Endothelial cell of umbilical vein (primary cell): ENCODE results near the gene ZG16B. TPM values are rescaled to one million over a fixed set of nuclear protein-coding genes. Genes with fewer than 3 reads are reported as not detected.

Experiments used
- BruUV-seq: library from RNA; stranded (reverse); fragments of 400-500 nt; replicated peaks from 2 replicates; lab custom pipeline; 2021; lab: Mats Ljungman, UMichigan
- CTCF ChIA-PET: fragments of 300-600, 350-600 bp; sonication (Branson Sonifier 250); formaldehyde crosslinking; loops from one replicate; lab custom pipeline; 2021; ENCODE audit warnings: antibody characterized with exemption, inconsistent platforms; lab: Charles Lee
- POLR2A ChIA-PET: fragments of 300-600, 350-600 bp; sonication (Branson Sonifier 250); formaldehyde crosslinking; loops from one replicate; lab custom pipeline; 2021; ENCODE audit warnings: antibody characterized with exemption, inconsistent platforms; lab: Charles Lee
- DNase-seq: peaks from one replicate; pipeline ENCODE4 v3.0.0-alpha.2; 2011; ENCODE audit warnings: low read depth, low spot score
- FAIRE-seq: peaks from 2 replicates; lab custom pipeline; 2011; peaks lifted over from hg19 to GRCh38; lab: Jason Lieb, UNC
- H2AFZ ChIP-seq: 2 replicates; pipeline ENCODE4 v1.6.0; 2012; ENCODE audit warnings: low read depth, low read length, control low read depth, inconsistent platforms
- H3K27ac ChIP-seq: 2 replicates; pipeline ENCODE4 v1.5.1; 2011; ENCODE audit warnings: low read depth, mild to moderate bottlenecking, control low read depth, low read length, moderate library complexity; ENCODE audit not compliant: insufficient read depth
- H3K27me3 ChIP-seq, 2 experiments: 2 replicates each; pipeline versions ENCODE4 v1.6.0 to v1.6.1; 2011; ENCODE audit warnings: low read length in 2 of 2, mixed read lengths in 1 of 2; ENCODE audit not compliant: control insufficient read depth in 2 of 2, insufficient read depth in 2 of 2
- H3K36me3 ChIP-seq, 2 experiments: 2 replicates in 1 of 2; 3 replicates in 1 of 2; pipeline ENCODE4 v1.5.1; 2011; ENCODE audit warnings: low read length in 2 of 2, mild to moderate bottlenecking in 1 of 2, moderate library complexity in 1 of 2; ENCODE audit not compliant: control insufficient read depth in 2 of 2, insufficient read depth in 2 of 2; ENCODE audit errors: extremely low read depth in 1 of 2
- H3K4me1 ChIP-seq: 3 replicates; pipeline ENCODE4 v1.5.1; 2011; ENCODE audit warnings: mild to moderate bottlenecking, low read length; ENCODE audit not compliant: control insufficient read depth, insufficient read depth; ENCODE audit errors: extremely low read depth
- H3K4me2 ChIP-seq: 2 replicates; pipeline ENCODE4 v1.6.1; 2011; ENCODE audit warnings: low read length, control low read depth, mixed read lengths; ENCODE audit not compliant: insufficient read depth
- H3K4me3 ChIP-seq, 3 experiments: fragments of 200-600 bp in 1 of 3; sonication (generic), shearing (Covaris generic) in 1 of 3; replicated peaks in 1 of 3; 2 replicates each; pipeline ENCODE4 v1.5.1; 2011 to 2016; ENCODE audit warnings: control low read depth in 3 of 3, low read length in 3 of 3, mild to moderate bottlenecking in 2 of 3, inconsistent platforms in 1 of 3, low read depth in 1 of 3, moderate library complexity in 1 of 3; ENCODE audit not compliant: insufficient read depth in 1 of 3
- H3K79me2 ChIP-seq: 2 replicates; pipeline ENCODE4 v1.6.0; 2012; ENCODE audit warnings: low read length, inconsistent platforms; ENCODE audit not compliant: control insufficient read depth, insufficient read depth
- H3K9ac ChIP-seq: replicated peaks from 2 replicates; pipeline ENCODE3; 2011; ENCODE audit warnings: low read length, control low read depth; ENCODE audit not compliant: insufficient read depth; ENCODE audit errors: extremely low read depth
- H3K9me1 ChIP-seq: replicated peaks from 3 replicates; pipeline ENCODE4 v1.6.0; 2011; ENCODE audit warnings: mild to moderate bottlenecking, low read length; ENCODE audit not compliant: control insufficient read depth, insufficient read depth; ENCODE audit errors: extremely low read depth
- H3K9me3 ChIP-seq: replicated peaks from 2 replicates; pipeline ENCODE4 v1.5.1; 2012; ENCODE audit warnings: low read length, inconsistent platforms; ENCODE audit not compliant: control insufficient read depth, insufficient read depth
- H4K20me1 ChIP-seq: replicated peaks from 2 replicates; pipeline ENCODE3; 2011; ENCODE audit warnings: mild to moderate bottlenecking, low read length; ENCODE audit not compliant: control insufficient read depth, insufficient read depth; ENCODE audit errors: extremely low read depth
- CTCF ChIP-seq, 2 donors: IDR thresholded peaks; 1 replicate in 1 of 2; 2 replicates in 1 of 2; pipeline ENCODE4 v1.5.1; 2011; ENCODE audit warnings: low read length in 2 of 2, mild to moderate bottlenecking in 2 of 2, moderate library complexity in 2 of 2, control low read depth in 1 of 2, inconsistent platforms in 1 of 2, low read depth in 1 of 2; ENCODE audit not compliant: insufficient read depth in 1 of 2; ENCODE audit errors: extremely low read depth in 1 of 2
- EZH2 ChIP-seq: IDR thresholded peaks from 2 replicates; pipeline ENCODE4 v1.6.1; 2012; ENCODE audit warnings: borderline replicate concordance, low read depth, mild to moderate bottlenecking, moderate library complexity, low read length, inconsistent platforms; ENCODE audit not compliant: severe bottlenecking
- GATA2 ChIP-seq: IDR thresholded peaks from 2 replicates; pipeline ENCODE4 v1.7.0; 2011; ENCODE audit warnings: low read depth, mild to moderate bottlenecking, moderate library complexity, mixed read lengths, low read length; ENCODE audit not compliant: insufficient read length, insufficient read depth
- MAX ChIP-seq: IDR thresholded peaks from 2 replicates; pipeline ENCODE4 v1.6.1; 2011; ENCODE audit not compliant: insufficient read depth, insufficient read length
- MYC ChIP-seq: IDR thresholded peaks from one replicate; pipeline ENCODE4 v1.6.1; 2011; ENCODE audit warnings: mild to moderate bottlenecking, low read depth, low read length
- POLR2A ChIP-seq: IDR thresholded peaks from 2 replicates; pipeline ENCODE4 v1.6.1; 2012; ENCODE audit warnings: low read depth, mild to moderate bottlenecking, control low read depth, low read length
- POLR2AphosphoS5 ChIP-seq: IDR thresholded peaks from 2 replicates; pipeline ENCODE4 v1.6.1; 2012; ENCODE audit warnings: low read depth, mild to moderate bottlenecking, control low read depth, low read length, moderate library complexity; ENCODE audit not compliant: insufficient read depth
- dilution Hi-C: fragments of 300-500 bp; cut with MboI; formaldehyde crosslinking; loops from one replicate; pipeline ENCODE4 v1.15.0; 2019; ENCODE audit warnings: low sequenced_read_pairs; ENCODE audit not compliant: extremely low pct_ligation_motif_present
- intact Hi-C: fragments of 100-400 bp; cut with micrococcal nuclease; formaldehyde crosslinking; loops from one replicate; pipeline ENCODE4 v1.10.0; 2022
- polyA plus RNA-seq, 4 experiments: library from polyadenylated mRNA; depleted of rRNA in 3 of 4; stranded (reverse) in 3 of 4; unstranded in 1 of 4; fragments of >200 nt; gene quantifications; 2 replicates each; pipeline versions ENCODE4 v1.2.1 to v1.2.3, GENCODE V29; 2011 to 2012; ENCODE audit warnings: missing spikeins in 1 of 4
- total RNA-seq: library from RNA; stranded (reverse); gene quantifications from 2 replicates; pipeline ENCODE4 v1.2.3, GENCODE V29; 2021

Gene ZG16B
- total and polyA plus RNA-seq, 2 donors (not counting 3 experiments of a cell fraction or from before 2014, with no cell fraction given): 0.22 TPM; not detected in 1

GRCh38 chr16:2785101-2785991 is 44.8 kb upstream of the ZG16B start:
- FAIRE-seq (no peak), DNase-seq (no peak)
- BruUV-seq: no TSS peak
- ChIA-PET POLR2A (no interaction called here), CTCF (interaction anchor here (1.0 kb wide), 1 partner anchor 142 kb away, joined by 4 read pairs; no protein-coding TSS in a partner anchor)
- no peaks in the 10 kb centered on the region for H3K4me1 ChIP-seq
- H3K9ac ChIP-seq: no peak overlapping the region
- no peaks in the 10 kb centered on the region for H3K79me2 ChIP-seq
- dilution Hi-C loops: no loop called here
- no peak for TF ChIP-seq MYC
- peak; percentile 81 for TF ChIP-seq EZH2
- no peak for TF ChIP-seq MAX
- peak in 1 of 2 donors; percentile 4 for TF ChIP-seq CTCF (IDR thresholded peaks at IDR 0.05; ENCODE audit: extremely low read depth in 1 of 2, insufficient read depth in 1 of 2, low read depth in 1 of 2, low read length in 2 of 2)
- no peak for TF ChIP-seq POLR2A
- no peak for TF ChIP-seq GATA2
- no peak for TF ChIP-seq POLR2AphosphoS5
- H3K4me2 ChIP-seq: peak overlapping the region; percentile 1
- H3K27ac ChIP-seq: no peak overlapping the region
- no peaks in the 10 kb centered on the region for H3K9me3 ChIP-seq
- no peaks in the 10 kb centered on the region for H3K9me1 ChIP-seq
- intact Hi-C loops: no loop called here
- no peaks in the 10 kb centered on the region for H3K36me3 ChIP-seq
- no peak overlapping the region for H3K4me3 ChIP-seq
- peak overlapping the region; percentile 53 for H2AFZ ChIP-seq
- no peaks in the 10 kb centered on the region for H4K20me1 ChIP-seq
- H3K27me3 ChIP-seq: peaks cover 10 to 18% of the 10 kb centered on the region in 2 experiments
